H1 (cell line): ENCODE data around the gene NUS1. TPM values are rescaled to one million over a fixed set of nuclear protein-coding genes. Genes with fewer than 3 reads are reported as not detected.

Experiments
- CTCF ChIA-PET: fragments of 300-600 bp; sonication (Branson Sonifier 250); formaldehyde crosslinking; loops from one replicate; lab custom pipeline; 2021; ENCODE audit not compliant: partially characterized antibody; lab: Charles Lee
- POLR2A ChIA-PET: fragments of 300-600 bp; sonication (Branson Sonifier 250); formaldehyde crosslinking; loops from one replicate; lab custom pipeline; 2021; ENCODE audit warnings: inconsistent platforms; ENCODE audit not compliant: partially characterized antibody; lab: Charles Lee
- DNase-seq, 2 experiments: peaks; one replicate each; pipeline versions ENCODE4 v3.0.0 to v3.0.0-alpha.2; 2010 to 2022; ENCODE audit warnings: low spot score in 2 of 2, low read depth in 1 of 2, mixed read lengths in 1 of 2
- FAIRE-seq: peaks from 2 replicates; lab custom pipeline; 2011; peaks lifted over from hg19 to GRCh38; lab: Jason Lieb, UNC
- H2AFZ ChIP-seq: 2 replicates; pipeline ENCODE4 v1.8.1; 2012; ENCODE audit warnings: low read length, inconsistent platforms
- H2AK5ac ChIP-seq: 2 replicates; pipeline ENCODE4 v1.6.1; 2013; ENCODE audit warnings: low read depth, low read length
- H2BK120ac ChIP-seq: replicated peaks from 2 replicates; pipeline ENCODE3; 2013; ENCODE audit warnings: low read depth, low read length, inconsistent platforms
- H2BK12ac ChIP-seq: 2 replicates; pipeline ENCODE4 v1.6.1; 2013; ENCODE audit warnings: low read depth, low read length
- H2BK15ac ChIP-seq: 2 replicates; pipeline ENCODE4 v1.6.1; 2013; ENCODE audit warnings: low read length
- H2BK20ac ChIP-seq: 2 replicates; pipeline ENCODE4 v1.6.1; 2013; ENCODE audit warnings: low read length
- H2BK5ac ChIP-seq: 2 replicates; pipeline ENCODE4 v1.6.1; 2013; ENCODE audit warnings: low read depth, low read length
- H3K14ac ChIP-seq: 2 replicates; pipeline ENCODE4 v1.6.1; 2013; ENCODE audit warnings: inconsistent platforms; ENCODE audit not compliant: insufficient read length
- H3K18ac ChIP-seq: 2 replicates; pipeline ENCODE4 v1.6.1; 2013; ENCODE audit warnings: low read length; ENCODE audit errors: extremely low read depth
- H3K23ac ChIP-seq: 2 replicates; pipeline ENCODE4 v1.6.1; 2013; ENCODE audit warnings: inconsistent platforms; ENCODE audit not compliant: insufficient read length
- H3K23me2 ChIP-seq: 2 replicates; pipeline ENCODE4 v1.6.1; 2013; ENCODE audit warnings: low read depth, low read length
- H3K27ac ChIP-seq: 2 replicates; pipeline ENCODE4 v1.6.1; 2011; ENCODE audit warnings: low read depth, low read length, inconsistent platforms
- H3K27me3 ChIP-seq, 4 experiments: replicated peaks in 1 of 4; 1 replicate in 1 of 4; 2 replicates in 3 of 4; pipeline versions ENCODE4 v1.6.1 to v1.8.1; 2011 to 2013; ENCODE audit warnings: low read length in 3 of 4, mild to moderate bottlenecking in 3 of 4, inconsistent platforms in 2 of 4, mixed read lengths in 2 of 4, moderate library complexity in 1 of 4; ENCODE audit not compliant: control insufficient read depth in 3 of 4, insufficient read depth in 3 of 4; ENCODE audit errors: extremely low read depth in 1 of 4
- H3K36me3 ChIP-seq, 4 experiments: 2 replicates each; pipeline versions ENCODE4 v1.6.1 to v1.8.1; 2011 to 2013; ENCODE audit warnings: mild to moderate bottlenecking in 4 of 4, low read length in 3 of 4, moderate library complexity in 2 of 4, control low read depth in 1 of 4, inconsistent platforms in 1 of 4; ENCODE audit not compliant: insufficient read depth in 4 of 4, control insufficient read depth in 2 of 4
- H3K4ac ChIP-seq: replicated peaks from 2 replicates; pipeline ENCODE3; 2013; ENCODE audit warnings: low read length, low read depth, mixed read lengths, inconsistent platforms; ENCODE audit not compliant: insufficient read length
- H3K4me1 ChIP-seq, 4 experiments: replicated peaks in 1 of 4; 1 replicate in 1 of 4; 2 replicates in 3 of 4; pipeline versions ENCODE4 v1.6.1 to v1.8.1; 2011 to 2013; ENCODE audit warnings: low read length in 3 of 4, inconsistent platforms in 2 of 4, mixed read lengths in 1 of 4; ENCODE audit not compliant: insufficient read depth in 4 of 4, control insufficient read depth in 3 of 4
- H3K4me2 ChIP-seq, 2 experiments: 2 replicates each; pipeline versions ENCODE4 v1.6.1 to v1.8.1; 2011 to 2013; ENCODE audit warnings: low read depth in 2 of 2, low read length in 2 of 2, control low read depth in 1 of 2, inconsistent platforms in 1 of 2, mild to moderate bottlenecking in 1 of 2; ENCODE audit not compliant: insufficient read depth in 1 of 2
- H3K4me3 ChIP-seq, 4 experiments: fragments of 200-600, 300-600 bp in 1 of 4; sonication (generic), shearing (Covaris generic), sonication (Bioruptor Twin) in 1 of 4; 2 replicates each; pipeline versions ENCODE4 v1.5.1 to v1.8.1; 2011 to 2016; ENCODE audit warnings: low read length in 4 of 4, low read depth in 3 of 4, control low read depth in 2 of 4, inconsistent platforms in 2 of 4, mild to moderate bottlenecking in 2 of 4, mixed read lengths in 1 of 4, moderate library complexity in 1 of 4; ENCODE audit not compliant: insufficient read depth in 2 of 4; ENCODE audit errors: extremely low read depth in 1 of 4
- H3K56ac ChIP-seq: replicated peaks from 2 replicates; pipeline ENCODE3; 2013; ENCODE audit warnings: low read depth, mild to moderate bottlenecking, mixed read lengths, low read length, inconsistent platforms; ENCODE audit not compliant: insufficient read length
- H3K79me1 ChIP-seq: 2 replicates; pipeline ENCODE4 v1.6.1; 2013; ENCODE audit warnings: low read depth, low read length, control low read depth
- H3K79me2 ChIP-seq, 2 experiments: 2 replicates each; pipeline versions ENCODE4 v1.6.1 to v1.8.1; 2012 to 2013; ENCODE audit warnings: low read length in 2 of 2, mild to moderate bottlenecking in 2 of 2, inconsistent platforms in 1 of 2; ENCODE audit not compliant: insufficient read depth in 2 of 2, control insufficient read depth in 1 of 2
- H3K9ac ChIP-seq, 4 experiments: replicated peaks in 1 of 4; 1 replicate in 1 of 4; 2 replicates in 3 of 4; pipeline versions ENCODE4 v1.6.1 to v1.8.1; 2011 to 2013; ENCODE audit warnings: low read depth in 3 of 4, low read length in 3 of 4, control low read depth in 2 of 4, mild to moderate bottlenecking in 2 of 4, moderate library complexity in 2 of 4, inconsistent platforms in 1 of 4; ENCODE audit errors: extremely low read depth in 1 of 4
- H3K9me3 ChIP-seq, 2 experiments: 2 replicates each; pipeline versions ENCODE4 v1.6.1 to v1.8.1; 2012 to 2013; ENCODE audit warnings: mild to moderate bottlenecking in 2 of 2, moderate library complexity in 2 of 2, control low read depth in 1 of 2, inconsistent platforms in 1 of 2, low read depth in 1 of 2, low read length in 1 of 2, mixed read lengths in 1 of 2; ENCODE audit not compliant: insufficient read depth in 2 of 2
- H4K20me1 ChIP-seq, 2 experiments: replicated peaks in 1 of 2; 2 replicates each; pipeline versions ENCODE3 to v1.8.1; 2011 to 2013; ENCODE audit warnings: inconsistent platforms in 2 of 2, low read length in 2 of 2, mild to moderate bottlenecking in 1 of 2; ENCODE audit not compliant: insufficient read depth in 2 of 2, control insufficient read depth in 1 of 2
- H4K5ac ChIP-seq: 2 replicates; pipeline ENCODE4 v1.6.1; 2013; ENCODE audit warnings: low read length, low read depth, mixed read lengths, inconsistent platforms; ENCODE audit not compliant: insufficient read length
- H4K8ac ChIP-seq: 2 replicates; pipeline ENCODE4 v1.8.0; 2013; ENCODE audit warnings: mild to moderate bottlenecking, moderate library complexity, low read length, inconsistent platforms; ENCODE audit not compliant: insufficient read depth; ENCODE audit errors: extremely low read depth
- H4K91ac ChIP-seq: replicated peaks from 2 replicates; pipeline ENCODE3; 2013; ENCODE audit warnings: low read length, mixed read lengths, inconsistent platforms; ENCODE audit not compliant: insufficient read length
- BCL11A ChIP-seq, 2 experiments: IDR thresholded peaks; one replicate each; pipeline ENCODE4 v1.6.1; 2011; ENCODE audit warnings: low read depth in 2 of 2, low read length in 2 of 2, mild to moderate bottlenecking in 2 of 2
- CTBP2 ChIP-seq: IDR thresholded peaks from 2 replicates; pipeline ENCODE4 v1.7.0; 2011; ENCODE audit warnings: borderline replicate concordance, mild to moderate bottlenecking, moderate library complexity, mixed read lengths, low read length; ENCODE audit not compliant: insufficient read depth, insufficient read length
- EZH2 ChIP-seq: fragments of 200-600 bp; sonication (generic); IDR thresholded peaks from 2 replicates; pipeline ENCODE4 v1.7.1; 2012; ENCODE audit warnings: low read depth, mild to moderate bottlenecking, moderate library complexity, low read length, inconsistent platforms; ENCODE audit not compliant: severe bottlenecking
- FOSL1 ChIP-seq: IDR thresholded peaks from 2 replicates; pipeline ENCODE4 v1.6.1; 2011; ENCODE audit warnings: mild to moderate bottlenecking, low read depth, low read length, moderate library complexity; ENCODE audit not compliant: insufficient read depth
- JUND ChIP-seq: IDR thresholded peaks from 2 replicates; pipeline ENCODE4 v1.6.1; 2011; ENCODE audit warnings: mild to moderate bottlenecking, improper control_type of control experiment, low read length
- KDM5A ChIP-seq: fragments of 200-600 bp; IDR thresholded peaks from 2 replicates; pipeline ENCODE4 v1.7.1; 2012; ENCODE audit warnings: mild to moderate bottlenecking, low read length, inconsistent platforms, mixed read lengths
- MAX ChIP-seq: IDR thresholded peaks from 2 replicates; pipeline ENCODE4 v1.6.1; 2012; ENCODE audit warnings: inconsistent platforms
- NANOG ChIP-seq: IDR thresholded peaks from 2 replicates; pipeline ENCODE4 v1.6.1; 2011; ENCODE audit warnings: low read length, low read depth, mild to moderate bottlenecking, inconsistent platforms; ENCODE audit not compliant: insufficient read depth, poor library complexity, severe bottlenecking
- POLR2AphosphoS5 ChIP-seq: IDR thresholded peaks from 2 replicates; pipeline ENCODE4 v1.6.1; 2011; ENCODE audit warnings: low read depth, low read length
- RNF2 ChIP-seq: fragments of 200-900, 300-1000 bp; sonication (generic); IDR thresholded peaks from 2 replicates; pipeline ENCODE4 v1.7.1; 2016; ENCODE audit warnings: borderline replicate concordance, low read depth, mild to moderate bottlenecking, antibody characterized with exemption, low read length; ENCODE audit not compliant: poor library complexity, severe bottlenecking; ENCODE audit errors: missing control alignments
- TCF12 ChIP-seq: IDR thresholded peaks from 2 replicates; pipeline ENCODE4 v1.6.1; 2011; ENCODE audit warnings: low read depth, mild to moderate bottlenecking, low read length
- WGBS, 2 experiments: shearing (Covaris generic) in 1 of 2; methylation state at CpG; one replicate each; pipeline versions ENCODE4 v1.1.6 to v1.1.7; 2013 to 2015; ENCODE audit warnings: low lambda C conversion rate in 2 of 2, mixed read lengths in 2 of 2, inconsistent platforms in 1 of 2, low coverage in 1 of 2, missing lambda C conversion rate in 1 of 2; ENCODE audit not compliant: insufficient replicate concordance in 2 of 2, insufficient coverage in 1 of 2, insufficient read length in 1 of 2; ENCODE audit errors: extremely low coverage in 1 of 2, missing lambda C conversion rate in 1 of 2; 5-methylcytosine and 5-hydroxymethylcytosine counted together
- polyA plus RNA-seq, 7 experiments: library from polyadenylated mRNA; depleted of rRNA in 3 of 7; stranded (reverse) in 5 of 7; unstranded in 2 of 7; fragments of >200 nt in 5 of 7; fragments of 200-250 nt in 2 of 7; gene quantifications; 1 replicate in 5 of 7; 2 replicates in 1 of 7; 4 replicates in 1 of 7; pipeline versions ENCODE4 v1.2.1 to v1.2.3, GENCODE V29; 2011 to 2013; ENCODE audit warnings: missing spikeins in 2 of 7, mixed read lengths in 2 of 7
- total RNA-seq: library from RNA; stranded (reverse); fragmentation: NEBNext Ultra II Directional; extraction: Animal tissue kit (Norgen Biotek cat#: 25700); gene quantifications from 2 replicates; pipeline ENCODE4 v1.2.1, GENCODE V29; 2021
- TF ChIP-seq, protein P1 (sequence below): IDR thresholded peaks from 2 replicates; pipeline ENCODE4 v1.6.1; 2012; ENCODE audit warnings: low read length, inconsistent platforms

Gene NUS1
- total and polyA plus RNA-seq, 2 of the 8 experiments (the other 6 are each of a cell fraction or from before 2014, with no cell fraction given) = 20.7 to 77.7 TPM

GRCh38 chr6:117729613-117730012, 54.3 kb downstream of the NUS1 start:
- H4K5ac ChIP-seq = no peak overlapping the region
- H3K79me2 ChIP-seq = no peaks in the 10 kb centered on the region
- H2BK5ac ChIP-seq = no peak overlapping the region
- H3K79me1 ChIP-seq = no peaks in the 10 kb centered on the region
- H4K91ac ChIP-seq = no peak overlapping the region
- no peak overlapping the region for H2BK15ac ChIP-seq
- H2AK5ac ChIP-seq = no peak overlapping the region
- no peak for FAIRE-seq
- H3K18ac ChIP-seq = no peak overlapping the region
- H3K4me2 ChIP-seq = no peak overlapping the region
- POLR2A ChIA-PET = no interaction called here
- H3K23me2 ChIP-seq = no peaks in the 10 kb centered on the region
- no peak overlapping the region for H3K14ac ChIP-seq
- no peaks in the 10 kb centered on the region for H3K36me3 ChIP-seq
- no peak for DNase-seq
- no peak overlapping the region for H2BK120ac ChIP-seq
- H4K8ac ChIP-seq = no peak overlapping the region
- H4K20me1 ChIP-seq = no peaks in the 10 kb centered on the region
- no peaks in the 10 kb centered on the region for H3K9me3 ChIP-seq
- no peak overlapping the region for H3K27ac ChIP-seq
- no peaks in the 10 kb centered on the region for H3K4me1 ChIP-seq
- CTCF ChIA-PET = interaction anchor here (0.6 to 1.7 kb wide), 4 partner anchors 11 to 76 kb away, joined by 3 to 6 read pairs (median 4); no protein-coding TSS in a partner anchor
- H3K23ac ChIP-seq = no peak overlapping the region
- H3K4ac ChIP-seq = no peak overlapping the region
- no peak overlapping the region for H2AFZ ChIP-seq
- no peak overlapping the region for H3K56ac ChIP-seq
- H3K27me3 ChIP-seq = no peaks in the 10 kb centered on the region
- H2BK12ac ChIP-seq = no peak overlapping the region
- H3K9ac ChIP-seq = no peak overlapping the region
- H2BK20ac ChIP-seq = no peak overlapping the region
- 64% methylated on average over 1 of the region's 1 CpG; no CpG with 5 or more reads in 1 of the 2 experiments for WGBS, 2 experiments
- no peak overlapping the region for H3K4me3 ChIP-seq
- TF ChIP-seq EZH2 (no peak), BCL11A (IDR thresholded peaks at IDR 0.05; ENCODE audit: low read depth in 2 of 2, low read length in 2 of 2) (no peak), JUND (no peak), RNF2 (no peak), POLR2AphosphoS5 (no peak), NANOG (no peak), KDM5A (no peak), TCF12 (no peak), CTBP2 (no peak), MAX (no peak), FOSL1 (no peak)
- TF ChIP-seq, protein P1, sequence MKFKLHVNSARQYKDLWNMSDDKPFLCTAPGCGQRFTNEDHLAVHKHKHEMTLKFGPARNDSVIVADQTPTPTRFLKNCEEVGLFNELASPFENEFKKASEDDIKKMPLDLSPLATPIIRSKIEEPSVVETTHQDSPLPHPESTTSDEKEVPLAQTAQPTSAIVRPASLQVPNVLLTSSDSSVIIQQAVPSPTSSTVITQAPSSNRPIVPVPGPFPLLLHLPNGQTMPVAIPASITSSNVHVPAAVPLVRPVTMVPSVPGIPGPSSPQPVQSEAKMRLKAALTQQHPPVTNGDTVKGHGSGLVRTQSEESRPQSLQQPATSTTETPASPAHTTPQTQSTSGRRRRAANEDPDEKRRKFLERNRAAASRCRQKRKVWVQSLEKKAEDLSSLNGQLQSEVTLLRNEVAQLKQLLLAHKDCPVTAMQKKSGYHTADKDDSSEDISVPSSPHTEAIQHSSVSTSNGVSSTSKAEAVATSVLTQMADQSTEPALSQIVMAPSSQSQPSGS = no peak
